HEK293 (cell line): ENCODE measurements around the gene TBC1D19.

ENCODE experiments used
- CTCF ChIP-seq: fragments of 450-650 bp; formaldehyde crosslinking; IDR thresholded peaks from 2 replicates; pipeline ENCODE4 v1.5.1; 2016; ENCODE audit warnings: missing biosample characterization, missing genetic modification characterization
- GLI2 ChIP-seq: fragments of 450-650 bp; formaldehyde crosslinking; IDR thresholded peaks from 2 replicates; pipeline ENCODE4; 2017; ENCODE audit warnings: missing biosample characterization, missing genetic modification characterization, low read depth, borderline replicate concordance
- KLF16 ChIP-seq: fragments of 450-650 bp; formaldehyde crosslinking; IDR thresholded peaks from 2 replicates; pipeline ENCODE4 v1.5.1; 2017; ENCODE audit warnings: missing biosample characterization, missing genetic modification characterization
- YY1 ChIP-seq: fragments of 450-650 bp; formaldehyde crosslinking; IDR thresholded peaks from 2 replicates; pipeline ENCODE4 v1.5.1; 2018; ENCODE audit warnings: missing biosample characterization, missing genetic modification characterization
- ZBTB20 ChIP-seq: fragments of 450-650 bp; formaldehyde crosslinking; IDR thresholded peaks from 2 replicates; pipeline ENCODE4 v1.5.1; 2016; ENCODE audit warnings: missing biosample characterization, missing genetic modification characterization
- ZNF121 ChIP-seq: fragments of 450-650 bp; formaldehyde crosslinking; IDR thresholded peaks from 2 replicates; pipeline ENCODE4 v1.5.1; 2016; ENCODE audit warnings: missing biosample characterization, missing genetic modification characterization
- ZNF335 ChIP-seq: fragments of 450-650 bp; formaldehyde crosslinking; conservative IDR thresholded peaks from 2 replicates; pipeline ENCODE4 v1.5.1; 2016; ENCODE audit warnings: missing biosample characterization, missing genetic modification characterization
- ZNF658 ChIP-seq: fragments of 450-650 bp; formaldehyde crosslinking; IDR thresholded peaks from 2 replicates; pipeline ENCODE4; 2016; ENCODE audit warnings: missing biosample characterization, missing genetic modification characterization
- ZNF76 ChIP-seq: fragments of 450-650 bp; formaldehyde crosslinking; IDR thresholded peaks from 2 replicates; pipeline ENCODE4; 2016; ENCODE audit warnings: low read depth, missing biosample characterization, missing genetic modification characterization, borderline replicate concordance
- ZNF776 ChIP-seq: fragments of 450-650 bp; formaldehyde crosslinking; IDR thresholded peaks from 2 replicates; pipeline ENCODE4 v1.5.0; 2017; ENCODE audit warnings: missing biosample characterization, missing genetic modification characterization, borderline replicate concordance

- no peak for TF ChIP-seq ZNF658 (tag by site-specific recombination)
- no peak for TF ChIP-seq CTCF (tag by site-specific recombination)
- no peak for TF ChIP-seq ZNF776 (tag by site-specific recombination)
- TF ChIP-seq YY1 (tag by site-specific recombination) = no peak
- no peak for TF ChIP-seq ZBTB20
- no peak for TF ChIP-seq KLF16 (tag by site-specific recombination)
- no peak for TF ChIP-seq ZNF335 (tag by site-specific recombination)
- TF ChIP-seq GLI2 (tag by site-specific recombination) = no peak
- no peak for TF ChIP-seq ZNF76 (tag by site-specific recombination)
- TF ChIP-seq ZNF121 (tag by site-specific recombination) = no peak
Observed at GRCh38 chr4:26619784-26620183, 35.9 kb downstream of the TBC1D19 start.
